A673 (cell line): ENCODE results near the gene TREX2. TPM values are rescaled to one million over a fixed set of nuclear protein-coding genes. Genes with fewer than 3 reads are reported as not detected.

Source experiments
- BruUV-seq: library from RNA; stranded (reverse); fragments of 400-500 nt; replicated peaks from 2 replicates; lab custom pipeline; 2021; lab: Mats Ljungman, UMichigan
- CTCF ChIA-PET: fragments of 300-600 bp; sonication (Branson Sonifier 250); formaldehyde crosslinking; loops from one replicate; lab custom pipeline; 2022; ENCODE audit warnings: antibody characterized with exemption; lab: Charles Lee
- POLR2A ChIA-PET: fragments of 300-600 bp; sonication (Branson Sonifier 250); formaldehyde crosslinking; loops from one replicate; lab custom pipeline; 2022; ENCODE audit warnings: antibody characterized with exemption; ENCODE audit not compliant: low non-redundant PET; lab: Charles Lee
- DNase-seq: peaks from one replicate; pipeline ENCODE4 v3.0.0-alpha.2; 2015; ENCODE audit warnings: low spot score
- H3K27ac ChIP-seq: fragments of 200-600 bp; sonication (generic); 2 replicates; pipeline ENCODE4 v1.5.1; 2016; ENCODE audit warnings: mixed run types, low read depth, mild to moderate bottlenecking, mixed read lengths, antibody characterized with exemption, low read length; ENCODE audit not compliant: poor library complexity, severe bottlenecking
- H3K27me3 ChIP-seq: fragments of 200-600 bp; sonication (generic); replicated peaks from 2 replicates; pipeline ENCODE4 v1.6.1; 2017; ENCODE audit warnings: mixed run types, low read depth, mild to moderate bottlenecking, mixed read lengths, antibody characterized with exemption, low read length; ENCODE audit not compliant: insufficient read depth, poor library complexity
- H3K36me3 ChIP-seq: fragments of 200-600 bp; sonication (generic); 2 replicates; pipeline ENCODE4 v1.6.1; 2016; ENCODE audit warnings: mixed run types, mild to moderate bottlenecking, mixed read lengths, antibody characterized with exemption, low read length; ENCODE audit not compliant: insufficient read depth, poor library complexity, severe bottlenecking
- H3K4me1 ChIP-seq: fragments of 200-600 bp; sonication (generic); 2 replicates; pipeline ENCODE4 v1.6.1; 2017; ENCODE audit warnings: mixed run types, mild to moderate bottlenecking, mixed read lengths, antibody characterized with exemption, low read length; ENCODE audit not compliant: insufficient read depth, poor library complexity, severe bottlenecking
- H3K4me3 ChIP-seq: fragments of 200-600 bp; sonication (generic); 2 replicates; pipeline ENCODE4 v1.5.1; 2016; ENCODE audit warnings: low read depth, mixed run types, mild to moderate bottlenecking, mixed read lengths, low read length; ENCODE audit not compliant: poor library complexity, severe bottlenecking
- H3K9me3 ChIP-seq: fragments of 200-600 bp; sonication (generic); 2 replicates; pipeline ENCODE4 v1.6.1; 2016; ENCODE audit warnings: mixed run types, low read depth, mild to moderate bottlenecking, mixed read lengths, antibody characterized with exemption, low read length; ENCODE audit not compliant: poor library complexity, severe bottlenecking
- CTCF ChIP-seq: fragments of 300-800, 200-600 bp; sonication (generic); conservative IDR thresholded peaks from 2 replicates; pipeline ENCODE4 v1.5.1; 2017; ENCODE audit warnings: low read depth, mild to moderate bottlenecking, antibody characterized with exemption, low read length, moderate library complexity, mixed read lengths
- EZH2 ChIP-seq: fragments of 200-600 bp; sonication (generic); IDR thresholded peaks from 2 replicates; pipeline ENCODE4 v1.6.1; 2017; ENCODE audit warnings: borderline replicate concordance, low read depth, mild to moderate bottlenecking, mixed read lengths, antibody characterized with exemption, low read length; ENCODE audit not compliant: poor library complexity, severe bottlenecking
- intact Hi-C: fragments of 100-400 bp; cut with micrococcal nuclease; formaldehyde crosslinking; loops from one replicate; pipeline ENCODE4 v1.10.0; 2022; ENCODE audit not compliant: unreplicated experiment
- total RNA-seq: library from RNA; stranded (reverse); gene quantifications from 2 replicates; pipeline ENCODE4 v1.2.3, GENCODE V29; 2021

The TREX2 gene
- total RNA-seq, 1 experiment from 2014 or later, result 0.77 TPM

GRCh38 chrX:153456161-153456560 lies 10.3 kb upstream of the TREX2 start:
- no TSS peak for BruUV-seq
- H3K4me3 ChIP-seq, result no peak overlapping the region
- DNase-seq, result no peak
- no peaks in the 10 kb centered on the region for H3K36me3 ChIP-seq
- intact Hi-C loops, result no loop called here
- no peaks in the 10 kb centered on the region for H3K27me3 ChIP-seq
- ChIA-PET CTCF (no interaction called here), POLR2A (no interaction called here)
- no peaks in the 10 kb centered on the region for H3K4me1 ChIP-seq
- H3K9me3 ChIP-seq, result no peaks in the 10 kb centered on the region
- no peak overlapping the region for H3K27ac ChIP-seq
- no peak for TF ChIP-seq CTCF
- TF ChIP-seq EZH2, result no peak

GRCh38 chrX:153455571-153455970 lies 9.7 kb upstream of the TREX2 start:
- H3K27ac ChIP-seq, result no peak overlapping the region
- BruUV-seq, result no TSS peak
- no peak overlapping the region for H3K4me3 ChIP-seq
- DNase-seq, result no peak
- H3K36me3 ChIP-seq, result no peaks in the 10 kb centered on the region
- TF ChIP-seq EZH2 (no peak), CTCF (no peak)
- no peaks in the 10 kb centered on the region for H3K27me3 ChIP-seq
- ChIA-PET CTCF (no interaction called here), POLR2A (no interaction called here)
- intact Hi-C loops, result no loop called here
- no peaks in the 10 kb centered on the region for H3K4me1 ChIP-seq
- H3K9me3 ChIP-seq, result no peaks in the 10 kb centered on the region

- H3K4me1 ChIP-seq, result no peaks in the 10 kb centered on the region
- ChIA-PET CTCF (no interaction called here), POLR2A (no interaction called here)
- no TSS peak for BruUV-seq
- DNase-seq, result no peak
- TF ChIP-seq CTCF (no peak), EZH2 (no peak)
- intact Hi-C loops, result no loop called here
- H3K27me3 ChIP-seq, result no peaks in the 10 kb centered on the region
- no peaks in the 10 kb centered on the region for H3K9me3 ChIP-seq
- no peak overlapping the region for H3K27ac ChIP-seq
- no peaks in the 10 kb centered on the region for H3K36me3 ChIP-seq
- H3K4me3 ChIP-seq, result no peak overlapping the region
Measured at GRCh38 chrX:153454901-153455550, 9.2 kb upstream of the TREX2 start.
